Measurements from ENCODE around the gene STARD9. TPM values are rescaled to one million over a fixed set of nuclear protein-coding genes. Genes with fewer than 3 reads are reported as not detected.
A peak's percentile ranks its signal among the peaks of the same experiment; 100 is the strongest.

The STARD9 gene
- total and polyA plus RNA-seq, 12 donors: 2.3 to 15.7 (median 6.1) TPM

DNA sequence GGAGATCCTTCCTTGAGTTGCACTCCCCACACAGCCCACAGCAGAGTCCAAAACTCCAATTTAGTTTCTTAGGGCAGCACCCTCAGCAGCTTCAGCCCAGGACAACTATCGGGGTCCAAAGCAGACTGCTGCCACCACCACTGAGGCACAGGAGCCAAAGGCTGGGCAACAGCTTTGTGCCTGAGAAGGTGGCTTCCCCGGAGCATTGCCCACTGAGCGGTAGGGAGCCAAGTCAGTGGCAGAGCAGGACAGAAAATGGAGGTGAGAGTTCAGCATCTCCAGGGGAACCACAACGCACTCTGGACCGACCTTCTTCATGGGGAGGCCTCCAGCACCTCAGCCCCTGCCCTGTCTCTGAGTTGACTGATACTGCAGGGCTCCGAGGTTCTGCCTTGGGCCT, 118.1 kb downstream of the STARD9 start:
- TF ChIP-seq, protein P1, sequence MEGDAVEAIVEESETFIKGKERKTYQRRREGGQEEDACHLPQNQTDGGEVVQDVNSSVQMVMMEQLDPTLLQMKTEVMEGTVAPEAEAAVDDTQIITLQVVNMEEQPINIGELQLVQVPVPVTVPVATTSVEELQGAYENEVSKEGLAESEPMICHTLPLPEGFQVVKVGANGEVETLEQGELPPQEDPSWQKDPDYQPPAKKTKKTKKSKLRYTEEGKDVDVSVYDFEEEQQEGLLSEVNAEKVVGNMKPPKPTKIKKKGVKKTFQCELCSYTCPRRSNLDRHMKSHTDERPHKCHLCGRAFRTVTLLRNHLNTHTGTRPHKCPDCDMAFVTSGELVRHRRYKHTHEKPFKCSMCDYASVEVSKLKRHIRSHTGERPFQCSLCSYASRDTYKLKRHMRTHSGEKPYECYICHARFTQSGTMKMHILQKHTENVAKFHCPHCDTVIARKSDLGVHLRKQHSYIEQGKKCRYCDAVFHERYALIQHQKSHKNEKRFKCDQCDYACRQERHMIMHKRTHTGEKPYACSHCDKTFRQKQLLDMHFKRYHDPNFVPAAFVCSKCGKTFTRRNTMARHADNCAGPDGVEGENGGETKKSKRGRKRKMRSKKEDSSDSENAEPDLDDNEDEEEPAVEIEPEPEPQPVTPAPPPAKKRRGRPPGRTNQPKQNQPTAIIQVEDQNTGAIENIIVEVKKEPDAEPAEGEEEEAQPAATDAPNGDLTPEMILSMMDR (IDR thresholded peaks at IDR 0.05): no peak
- peaks cover 0 to 5% (median 0%) of the 10 kb centered on the region in 9 donors for H3K4me1 ChIP-seq
- intact Hi-C loops (cut with DNase I): no loop called here
- peaks cover 0 to 100% (median 24%) of the 10 kb centered on the region in 9 donors for H3K36me3 ChIP-seq
- no peaks in the 10 kb centered on the region for H3K27me3 ChIP-seq
- H3K9me3 ChIP-seq: no peaks in the 10 kb centered on the region
- no peak overlapping the region for H3K27ac ChIP-seq
- no peak overlapping the region for H3K4me3 ChIP-seq
- DNase-seq: no peak
- WGBS, 2 donors: 97 to 99% methylated on average over 6 of the region's 6 CpGs
- ATAC-seq: no peak

DNA sequence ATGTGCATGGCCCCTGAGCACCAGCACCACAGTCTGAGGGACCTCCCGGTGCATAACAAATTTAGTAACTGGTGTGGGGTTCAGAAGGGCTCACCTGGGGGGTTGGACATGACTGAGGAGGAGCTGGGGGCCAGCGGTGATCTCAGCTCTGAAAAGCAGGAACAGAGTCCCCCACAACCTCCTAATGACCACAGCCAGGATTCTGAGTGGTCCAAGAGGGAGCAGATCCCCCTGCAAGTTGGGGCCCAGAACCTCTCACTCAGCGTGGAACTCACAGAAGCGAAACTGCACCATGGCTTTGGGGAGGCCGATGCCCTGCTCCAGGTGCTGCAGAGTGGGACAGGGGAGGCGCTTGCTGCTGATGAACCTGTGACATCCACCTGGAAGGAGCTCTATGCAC, 118.5 kb downstream of the STARD9 start:
- H3K27me3 ChIP-seq: no peaks in the 10 kb centered on the region
- H3K9me3 ChIP-seq: no peaks in the 10 kb centered on the region
- no peak overlapping the region for H3K27ac ChIP-seq
- peaks cover 0 to 100% (median 27%) of the 10 kb centered on the region in 9 donors for H3K36me3 ChIP-seq
- no peak overlapping the region for H3K4me3 ChIP-seq
- no peak for DNase-seq
- H3K4me1 ChIP-seq: peaks cover 0 to 5% (median 0%) of the 10 kb centered on the region in 9 donors
- ATAC-seq: no peak
- TF ChIP-seq, protein P1 (IDR thresholded peaks at IDR 0.05): no peak
- WGBS, 2 donors: 97% methylated on average over 6 of the region's 6 CpGs
- intact Hi-C loops (cut with DNase I): no loop called here

DNA sequence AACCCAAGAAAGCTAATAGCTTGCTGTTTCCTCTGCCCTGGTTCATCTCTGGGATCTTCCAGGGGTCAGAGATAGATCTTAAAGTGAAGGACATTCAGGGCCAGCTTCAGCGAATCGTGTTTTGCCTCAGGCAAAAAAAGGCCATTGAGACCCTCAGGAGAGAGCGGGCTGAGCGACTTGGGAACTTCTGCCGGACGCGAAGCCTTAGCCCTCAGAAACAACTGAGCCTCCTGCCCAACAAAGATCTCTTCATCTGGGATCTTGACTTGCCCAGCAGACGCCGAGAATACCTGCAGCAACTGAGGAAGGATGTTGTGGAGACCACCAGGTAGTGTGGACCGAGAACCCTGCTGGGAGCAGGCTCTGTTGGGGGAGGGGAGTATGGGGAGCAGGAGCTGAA, 119.0 kb downstream of the STARD9 start:
- H3K27ac ChIP-seq: no peak overlapping the region
- intact Hi-C loops (cut with DNase I): no loop called here
- no peak overlapping the region for H3K4me3 ChIP-seq
- H3K4me1 ChIP-seq: peaks cover 0 to 5% (median 0%) of the 10 kb centered on the region in 9 donors
- no peaks in the 10 kb centered on the region for H3K9me3 ChIP-seq
- peaks cover 0 to 100% (median 27%) of the 10 kb centered on the region in 9 donors for H3K36me3 ChIP-seq
- ATAC-seq (no peak), DNase-seq (no peak)
- TF ChIP-seq, protein P1 (IDR thresholded peaks at IDR 0.05): no peak
- WGBS, 2 donors: 96 to 97% methylated on average over 10 of the region's 10 CpGs
- H3K27me3 ChIP-seq: no peaks in the 10 kb centered on the region

DNA sequence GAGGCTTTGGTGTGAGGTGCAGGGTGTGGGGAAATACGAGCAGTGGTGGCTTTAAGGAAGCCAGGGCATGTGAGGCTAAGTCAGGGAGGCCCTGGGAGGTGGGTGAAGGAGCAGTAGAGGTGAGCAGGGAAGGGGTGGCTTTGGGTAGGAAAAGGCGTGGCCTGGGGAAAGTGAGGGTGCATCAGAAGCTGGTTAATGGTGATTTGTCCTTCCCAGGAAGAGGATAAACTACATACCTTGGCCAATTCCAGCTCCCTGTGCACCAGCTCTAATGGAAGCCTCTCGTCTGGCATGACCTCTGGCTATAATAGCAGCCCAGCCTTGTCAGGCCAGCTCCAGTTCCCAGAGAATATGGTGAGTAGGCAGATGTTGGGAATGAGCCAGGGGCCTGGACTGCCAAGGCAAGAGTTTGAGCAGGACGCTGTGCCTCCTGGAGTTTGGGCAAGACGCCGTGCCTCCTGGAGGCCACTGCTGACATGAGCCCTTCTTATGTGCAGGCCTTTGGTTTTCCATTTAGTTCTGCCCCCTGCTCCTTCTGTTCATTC, 120.2 kb downstream of the STARD9 start:
- peaks cover 0 to 100% (median 27%) of the 10 kb centered on the region in 9 donors for H3K36me3 ChIP-seq

More for the DNA sequence above, 120.2 kb downstream of the STARD9 start:
- intact Hi-C loops (cut with DNase I): no loop called here
- H3K27ac ChIP-seq: no peak overlapping the region
- WGBS, 2 donors: 88 to 97% methylated on average over 6 of the region's 6 CpGs
- peaks cover 0 to 5% (median 0%) of the 10 kb centered on the region in 9 donors for H3K4me1 ChIP-seq
- DNase-seq: peak in 1 of 2 donors; percentile 15
- peaks cover 0 to 4% (median 0%) of the 10 kb centered on the region in 11 donors for H3K9me3 ChIP-seq
- peak in 2 of 8 donors; percentile 39 to 50 for ATAC-seq
- TF ChIP-seq, protein P1 (IDR thresholded peaks at IDR 0.05): no peak
- no peaks in the 10 kb centered on the region for H3K27me3 ChIP-seq
- H3K4me3 ChIP-seq: no peak overlapping the region
